ENCODE data around the gene ATP1B4. TPM values are rescaled to one million over a fixed set of nuclear protein-coding genes. Genes with fewer than 3 reads are reported as not detected.

ATP1B4 gene
- not detected for total RNA-seq

DNA sequence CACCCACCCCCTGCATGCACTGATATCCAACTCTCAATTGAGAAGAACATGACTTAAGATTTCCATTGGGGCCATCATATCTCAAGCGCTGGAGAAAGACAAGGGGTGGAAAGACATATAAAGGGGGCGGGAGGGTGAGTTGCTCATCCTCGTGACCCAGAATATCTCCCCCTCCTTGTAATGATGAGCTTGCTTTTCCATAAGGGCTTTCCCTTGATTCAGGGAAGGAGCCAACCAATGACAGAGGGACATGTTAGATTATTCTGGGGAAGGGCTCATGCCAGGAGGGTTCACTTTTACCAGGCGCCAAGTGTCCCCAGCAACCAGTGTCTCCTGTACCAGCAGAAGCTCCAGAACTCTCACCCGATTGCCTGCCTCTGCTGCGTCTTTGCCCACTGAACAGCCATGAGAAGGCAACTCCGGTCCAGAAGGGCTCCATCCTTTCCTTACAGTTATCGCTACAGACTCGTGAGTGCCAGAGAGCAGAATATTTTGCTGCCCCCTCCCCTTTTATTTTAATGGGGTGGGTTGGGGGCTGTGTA lies at the start of gene ATP1B4:
ATP1B4 (plus strand) TSS at position 326 of the 542 bp plus-strand sequence; CDS start at position 406, 80 bp downstream.
- H3K4me1 ChIP-seq = peaks cover 0 to 12% (median 0%) of the 10 kb centered on the region in 3 donors
- TF ChIP-seq CTCF (IDR thresholded peaks at IDR 0.05) (no peak), POLR2A (IDR thresholded peaks at IDR 0.05) (no peak)
- no peaks in the 10 kb centered on the region for H3K9me3 ChIP-seq
- H3K4me3 ChIP-seq = no peak within 1 kb of the TSS
- H3K27me3 ChIP-seq = no peaks in the 10 kb centered on the region
- H3K36me3 ChIP-seq = no peaks in the 10 kb centered on the region
- no peak for DNase-seq
- H3K27ac ChIP-seq = no peak within 1 kb of the TSS
- intact Hi-C loops (cut with DNase I) = no loop called here
- WGBS, 2 donors = 82 to 87% methylated on average over 3 of the region's 9 CpGs

- no peak for DNase-seq
- no peak overlapping the region for H3K27ac ChIP-seq
- 19 to 44% methylated on average over 2 to 4 of the region's 4 CpGs for WGBS, 2 donors
- no peaks in the 10 kb centered on the region for H3K36me3 ChIP-seq
- no peak overlapping the region for H3K4me3 ChIP-seq
- H3K27me3 ChIP-seq = peaks cover 0 to 6% (median 0%) of the 10 kb centered on the region in 4 donors
- no peak for TF ChIP-seq POLR2A (IDR thresholded peaks at IDR 0.05)
- TF ChIP-seq CTCF (IDR thresholded peaks at IDR 0.05) = no peak
- no peaks in the 10 kb centered on the region for H3K9me3 ChIP-seq
- peaks cover 0 to 7% (median 4%) of the 10 kb centered on the region in 3 donors for H3K4me1 ChIP-seq
- intact Hi-C loops (cut with DNase I) = no loop called here
Measured at GRCh38 chrX:120315776-120316175, 46.1 kb upstream of the ATP1B4 start.

GRCh38 chrX:120316587-120317283 lies 45.2 kb upstream of the ATP1B4 start:
- 19 to 70% methylated on average over 3 to 5 of the region's 5 CpGs for WGBS, 2 donors
- DNase-seq = no peak
- H3K27ac ChIP-seq = peak overlapping the region in 1 of 4 donors; percentile 21
- H3K36me3 ChIP-seq = no peaks in the 10 kb centered on the region
- H3K9me3 ChIP-seq = no peaks in the 10 kb centered on the region
- no peak overlapping the region for H3K4me3 ChIP-seq
- H3K4me1 ChIP-seq = no peaks in the 10 kb centered on the region
- no peaks in the 10 kb centered on the region for H3K27me3 ChIP-seq
- intact Hi-C loops (cut with DNase I) = no loop called here
- no peak for TF ChIP-seq CTCF (IDR thresholded peaks at IDR 0.05)
- no peak for TF ChIP-seq POLR2A (IDR thresholded peaks at IDR 0.05)

DNA sequence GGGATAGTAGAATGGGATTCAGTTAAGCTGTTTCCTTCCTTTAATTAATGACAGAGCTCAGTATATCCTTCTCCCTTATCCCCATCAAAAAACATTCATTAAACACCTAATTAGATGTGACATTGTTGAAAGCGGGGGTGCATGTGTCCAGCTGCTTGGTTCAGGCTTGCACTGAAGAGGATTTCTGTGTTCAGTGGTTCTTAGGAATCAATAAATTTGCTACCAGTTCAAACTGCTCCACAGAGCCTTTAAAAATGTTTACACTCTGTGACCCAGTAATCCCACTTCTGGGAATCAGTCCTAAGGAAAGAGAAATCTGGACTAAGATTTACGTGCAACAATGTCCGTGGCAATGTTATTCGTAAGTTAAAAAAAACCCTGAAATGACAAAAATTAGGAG lies 43.5 kb upstream of the ATP1B4 start:
- H3K9me3 ChIP-seq = no peaks in the 10 kb centered on the region
- no peak overlapping the region for H3K4me3 ChIP-seq
- H3K27me3 ChIP-seq = no peaks in the 10 kb centered on the region
- intact Hi-C loops (cut with DNase I) = no loop called here
- H3K27ac ChIP-seq = no peak overlapping the region
- TF ChIP-seq POLR2A (IDR thresholded peaks at IDR 0.05) (no peak), CTCF (IDR thresholded peaks at IDR 0.05) (no peak)
- WGBS, 2 donors = 59 to 83% methylated on average over 3 to 4 of the region's 4 CpGs
- H3K36me3 ChIP-seq = no peaks in the 10 kb centered on the region
- no peak for DNase-seq
- H3K4me1 ChIP-seq = no peaks in the 10 kb centered on the region

GRCh38 chrX:120321520-120322281 lies 40.2 kb upstream of the ATP1B4 start:
- H3K4me1 ChIP-seq = no peaks in the 10 kb centered on the region
- H3K36me3 ChIP-seq = no peaks in the 10 kb centered on the region
- H3K27me3 ChIP-seq = no peaks in the 10 kb centered on the region
- 72% methylated on average over 3 to 4 of the region's 4 CpGs for WGBS, 2 donors
- DNase-seq = no peak
- TF ChIP-seq CTCF (IDR thresholded peaks at IDR 0.05) (no peak), POLR2A (IDR thresholded peaks at IDR 0.05) (no peak)
- no peak overlapping the region for H3K27ac ChIP-seq
- H3K9me3 ChIP-seq = no peaks in the 10 kb centered on the region
- H3K4me3 ChIP-seq = no peak overlapping the region
- intact Hi-C loops (cut with DNase I) = no loop called here
